ENCODE measurements around the gene TMC2. TPM values are rescaled to one million over a fixed set of nuclear protein-coding genes. Genes with fewer than 3 reads are reported as not detected.

TMC2 gene
- total and polyA plus RNA-seq, 7 experiments from 2014 or later: 0.15 TPM; not detected in 6

DNA sequence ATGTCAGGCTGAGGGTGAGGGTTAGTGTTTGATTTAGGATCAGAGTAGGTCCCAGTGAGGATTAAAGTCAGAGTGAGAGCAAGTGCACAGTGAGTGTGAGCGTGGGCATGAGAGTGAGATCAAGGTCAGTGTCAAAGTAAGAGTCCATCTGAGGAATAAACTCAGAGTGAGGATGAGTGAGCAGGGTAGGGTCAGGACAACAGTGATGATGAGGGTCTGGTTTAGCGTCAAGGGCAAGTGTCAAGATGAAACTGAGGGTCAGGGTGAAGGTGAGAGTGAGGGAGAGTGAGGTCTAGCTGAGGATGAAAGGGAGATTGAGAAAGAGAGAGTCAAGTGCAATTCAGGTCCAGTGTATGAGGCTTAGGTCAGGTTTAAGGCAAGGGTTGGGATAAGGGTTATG, 20.0 kb upstream of the TMC2 start:
- Histone ChIP-seq H3K4me3 (ENCODE audit: low read length) (no peak overlapping the region), H3K4me1 (ENCODE audit: control insufficient read depth in 2 of 2, insufficient read depth in 2 of 2, low read length in 2 of 2) (no peaks in the 10 kb centered on the region), H3K36me3 (ENCODE audit: control insufficient read depth in 2 of 3, insufficient read depth in 3 of 3, low read length in 3 of 3) (no peaks in the 10 kb centered on the region), H3K9me3 (ENCODE audit: control insufficient read depth in 2 of 3, low read length in 3 of 3) (no peaks in the 10 kb centered on the region), H3K27ac (ENCODE audit: low read depth, low read length) (no peak overlapping the region), H3K27me3 (ENCODE audit: control insufficient read depth in 2 of 2, insufficient read depth in 2 of 2, low read length in 2 of 2) (no peaks in the 10 kb centered on the region)
- no peaks in the 10 kb centered on the region for H3K36me3 Mint-ChIP-seq
- ChIA-PET POLR2A (no interaction called here), CTCF (no interaction called here)
- peaks cover 0 to 5% (median 0%) of the 10 kb centered on the region in 7 donors for H3K4me1 Mint-ChIP-seq
- H3K27me3 Mint-ChIP-seq: peaks cover 8 to 31% (median 12%) of the 10 kb centered on the region in 5 donors
- H3K9me3 Mint-ChIP-seq: no peaks in the 10 kb centered on the region
- intact Hi-C loops (cut with micrococcal nuclease): no loop called here
- H3K27ac Mint-ChIP-seq: no peak overlapping the region
- ATAC-seq: no peak
- no peak overlapping the region for H3K4me3 Mint-ChIP-seq
- no peak for DNase-seq

GRCh38 chr20:2518096-2518495, 18.3 kb upstream of the TMC2 start:
- Mint-ChIP-seq H3K27me3 (peaks cover 0 to 15% (median 4%) of the 10 kb centered on the region in 5 donors), H3K9me3 (no peaks in the 10 kb centered on the region), H3K27ac (no peak overlapping the region), H3K4me3 (no peak overlapping the region), H3K4me1 (peaks cover 0 to 8% (median 0%) of the 10 kb centered on the region in 7 donors), H3K36me3 (no peaks in the 10 kb centered on the region)
- no peak overlapping the region for H3K27ac ChIP-seq (ENCODE audit: low read depth, low read length)
- no peaks in the 10 kb centered on the region for H3K9me3 ChIP-seq (ENCODE audit: control insufficient read depth in 2 of 3, low read length in 3 of 3)
- H3K4me3 ChIP-seq (ENCODE audit: low read length): no peak overlapping the region
- no peaks in the 10 kb centered on the region for H3K4me1 ChIP-seq (ENCODE audit: control insufficient read depth in 2 of 2, insufficient read depth in 2 of 2, low read length in 2 of 2)
- no peaks in the 10 kb centered on the region for H3K36me3 ChIP-seq (ENCODE audit: control insufficient read depth in 2 of 3, insufficient read depth in 3 of 3, low read length in 3 of 3)
- no peaks in the 10 kb centered on the region for H3K27me3 ChIP-seq (ENCODE audit: control insufficient read depth in 2 of 2, insufficient read depth in 2 of 2, low read length in 2 of 2)
- DNase-seq (no peak), ATAC-seq (no peak)
- POLR2A ChIA-PET: no interaction called here
- intact Hi-C loops (cut with micrococcal nuclease): no loop called here
- CTCF ChIA-PET: interaction anchor here (0.7 kb wide), 1 partner anchor 91 kb away, joined by 3 read pairs; no protein-coding TSS in a partner anchor

GRCh38 chr20:2518558-2518957, 17.8 kb upstream of the TMC2 start:
- CTCF ChIA-PET: interaction anchor here (0.7 kb wide), 1 partner anchor 90 kb away, joined by 3 read pairs; no protein-coding TSS in a partner anchor
- Mint-ChIP-seq H3K27ac (no peak overlapping the region), H3K9me3 (no peaks in the 10 kb centered on the region), H3K36me3 (no peaks in the 10 kb centered on the region), H3K4me3 (no peak overlapping the region), H3K4me1 (peaks cover 0 to 8% (median 0%) of the 10 kb centered on the region in 7 donors), H3K27me3 (peaks cover 0 to 13% (median 3%) of the 10 kb centered on the region in 5 donors)
- POLR2A ChIA-PET: no interaction called here
- intact Hi-C loops (cut with micrococcal nuclease): no loop called here
- no peak for DNase-seq
- no peaks in the 10 kb centered on the region for H3K9me3 ChIP-seq (ENCODE audit: control insufficient read depth in 2 of 3, low read length in 3 of 3)
- H3K4me1 ChIP-seq (ENCODE audit: control insufficient read depth in 2 of 2, insufficient read depth in 2 of 2, low read length in 2 of 2): no peaks in the 10 kb centered on the region
- no peaks in the 10 kb centered on the region for H3K36me3 ChIP-seq (ENCODE audit: control insufficient read depth in 2 of 3, insufficient read depth in 3 of 3, low read length in 3 of 3)
- H3K4me3 ChIP-seq (ENCODE audit: low read length): no peak overlapping the region
- ATAC-seq: no peak
- no peaks in the 10 kb centered on the region for H3K27me3 ChIP-seq (ENCODE audit: control insufficient read depth in 2 of 2, insufficient read depth in 2 of 2, low read length in 2 of 2)
- no peak overlapping the region for H3K27ac ChIP-seq (ENCODE audit: low read depth, low read length)

- Mint-ChIP-seq H3K9me3 (no peaks in the 10 kb centered on the region), H3K4me3 (no peak overlapping the region), H3K27ac (no peak overlapping the region), H3K36me3 (no peaks in the 10 kb centered on the region), H3K27me3 (peaks cover 0 to 6% (median 0%) of the 10 kb centered on the region in 5 donors), H3K4me1 (peaks cover 0 to 12% (median 4%) of the 10 kb centered on the region in 7 donors)
- H3K27me3 ChIP-seq (ENCODE audit: control insufficient read depth in 2 of 2, insufficient read depth in 2 of 2, low read length in 2 of 2): no peaks in the 10 kb centered on the region
- H3K4me3 ChIP-seq (ENCODE audit: low read length): no peak overlapping the region
- H3K4me1 ChIP-seq (ENCODE audit: control insufficient read depth in 2 of 2, insufficient read depth in 2 of 2, low read length in 2 of 2): peaks cover 0 to 4% of the 10 kb centered on the region in 2 donors
- intact Hi-C loops (cut with micrococcal nuclease): no loop called here
- DNase-seq (no peak), ATAC-seq (no peak)
- ChIA-PET CTCF (interaction anchor here (0.6 to 5.5 kb wide), 2 partner anchors 8 to 154 kb away, joined by 7 to 51 read pairs; partner anchors contain the start of gene ZNF343), POLR2A (interaction anchor here (1.6 kb wide), 1 partner anchor 10 kb away, joined by 4 read pairs; the partner anchor contains the start of gene ZNF343)
- H3K36me3 ChIP-seq (ENCODE audit: control insufficient read depth in 2 of 3, insufficient read depth in 3 of 3, low read length in 3 of 3): no peaks in the 10 kb centered on the region
- no peak overlapping the region for H3K27ac ChIP-seq (ENCODE audit: low read depth, low read length)
- no peaks in the 10 kb centered on the region for H3K9me3 ChIP-seq (ENCODE audit: control insufficient read depth in 2 of 3, low read length in 3 of 3)
Observed at GRCh38 chr20:2519115-2519809, 17.1 kb upstream of the TMC2 start.

GRCh38 chr20:2520617-2521016, 15.8 kb upstream of the TMC2 start:
- Mint-ChIP-seq H3K9me3 (no peaks in the 10 kb centered on the region), H3K27ac (no peak overlapping the region), H3K4me1 (peaks cover 5 to 21% (median 10%) of the 10 kb centered on the region in 7 donors), H3K36me3 (no peaks in the 10 kb centered on the region), H3K27me3 (peaks cover 0 to 4% (median 0%) of the 10 kb centered on the region in 5 donors), H3K4me3 (no peak overlapping the region)
- no peaks in the 10 kb centered on the region for H3K27me3 ChIP-seq (ENCODE audit: control insufficient read depth in 2 of 2, insufficient read depth in 2 of 2, low read length in 2 of 2)
- ChIA-PET POLR2A (interaction anchor here (0.6 to 2.6 kb wide), 3 partner anchors 11 to 516 kb away, joined by 3 to 15 read pairs (median 4); partner anchors contain the start of genes SNRPB and ZNF343), CTCF (interaction anchor here (5.5 kb wide), 1 partner anchor 10 kb away, joined by 51 read pairs; the partner anchor contains the start of gene ZNF343)
- no peak for DNase-seq
- ATAC-seq: no peak
- H3K4me1 ChIP-seq (ENCODE audit: control insufficient read depth in 2 of 2, insufficient read depth in 2 of 2, low read length in 2 of 2): peaks cover 0 to 5% of the 10 kb centered on the region in 2 donors
- intact Hi-C loops (cut with micrococcal nuclease): loop anchor here in 1 of 2 donors (5.0 to 10.0 kb wide), 2 partner anchors 222 to 354 kb away; partner anchors contain the start of gene PTPRA
- H3K27ac ChIP-seq (ENCODE audit: low read depth, low read length): no peak overlapping the region
- no peaks in the 10 kb centered on the region for H3K9me3 ChIP-seq (ENCODE audit: control insufficient read depth in 2 of 3, low read length in 3 of 3)
- no peak overlapping the region for H3K4me3 ChIP-seq (ENCODE audit: low read length)
- peaks cover 0 to 5% (median 0%) of the 10 kb centered on the region in 3 experiments for H3K36me3 ChIP-seq (ENCODE audit: control insufficient read depth in 2 of 3, insufficient read depth in 3 of 3, low read length in 3 of 3)

DNA sequence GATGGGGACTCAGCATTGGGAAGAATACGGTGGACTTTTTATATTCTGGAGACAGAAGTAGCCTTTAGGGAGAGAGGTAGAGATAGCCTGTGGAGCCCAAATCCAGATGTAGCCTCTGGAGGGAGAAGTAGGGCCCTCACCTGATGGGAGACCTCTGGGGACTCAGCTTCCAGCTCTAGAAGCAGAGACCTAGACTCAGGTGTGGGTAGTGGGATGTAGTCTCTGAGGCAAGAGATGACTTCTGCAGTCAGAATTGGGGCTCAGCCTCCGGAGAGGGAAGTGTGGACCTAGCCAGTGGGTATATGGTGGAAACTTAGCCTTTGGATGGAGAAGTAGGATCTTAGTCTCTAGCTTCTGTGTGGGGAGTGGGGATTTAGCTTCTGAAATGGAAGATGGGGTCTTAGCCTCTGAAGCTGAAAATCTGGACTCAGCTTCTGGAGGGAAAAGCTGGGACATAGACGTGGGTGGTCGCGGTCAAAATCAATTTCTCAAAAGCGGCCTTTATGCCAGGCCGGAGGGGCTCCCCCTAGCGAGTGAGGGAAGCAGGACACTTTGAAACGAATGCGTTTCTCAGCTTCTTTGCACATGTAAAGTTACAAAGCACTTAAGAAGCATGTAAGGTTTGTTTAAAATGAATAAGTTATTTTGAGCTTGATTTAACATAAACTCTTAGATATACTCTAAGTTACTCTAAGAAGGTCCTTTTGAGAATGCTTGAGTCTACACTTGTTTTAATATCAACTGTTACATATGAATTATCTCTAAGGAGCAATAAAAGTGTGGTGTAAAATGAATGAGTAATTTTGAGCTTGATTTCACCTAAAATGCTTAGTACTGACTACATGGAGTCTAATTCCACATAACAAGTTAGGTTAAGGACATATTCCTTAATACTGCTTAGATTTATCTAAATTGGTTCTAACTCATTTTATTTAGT, 14.7 kb upstream of the TMC2 start:
- peak overlapping the region in 1 of 9 donors; percentile 29 for H3K27ac Mint-ChIP-seq

More for the DNA sequence above, 14.7 kb upstream of the TMC2 start:
- Histone ChIP-seq H3K4me1 (ENCODE audit: control insufficient read depth in 2 of 2, insufficient read depth in 2 of 2, low read length in 2 of 2) (peaks cover 0 to 5% of the 10 kb centered on the region in 2 donors), H3K36me3 (ENCODE audit: control insufficient read depth in 2 of 3, insufficient read depth in 3 of 3, low read length in 3 of 3) (peaks cover 0 to 5% (median 0%) of the 10 kb centered on the region in 3 experiments), H3K27me3 (ENCODE audit: control insufficient read depth in 2 of 2, insufficient read depth in 2 of 2, low read length in 2 of 2) (no peaks in the 10 kb centered on the region), H3K4me3 (ENCODE audit: low read length) (no peak overlapping the region), H3K9me3 (ENCODE audit: control insufficient read depth in 2 of 3, low read length in 3 of 3) (no peaks in the 10 kb centered on the region), H3K27ac (ENCODE audit: low read depth, low read length) (no peak overlapping the region)
- Mint-ChIP-seq H3K27me3 (peaks cover 0 to 4% (median 0%) of the 10 kb centered on the region in 5 donors), H3K9me3 (no peaks in the 10 kb centered on the region), H3K4me1 (peaks cover 6 to 24% (median 10%) of the 10 kb centered on the region in 7 donors), H3K4me3 (no peak overlapping the region), H3K36me3 (no peaks in the 10 kb centered on the region)
- ChIA-PET CTCF (interaction anchor here (0.6 to 5.5 kb wide), 8 partner anchors 9 to 1685 kb away, joined by 3 to 51 read pairs (median 4); partner anchors contain the start of genes SNRPB and ZNF343), POLR2A (interaction anchor here (0.6 to 4.5 kb wide), 6 partner anchors 13 to 861 kb away, joined by 3 to 35 read pairs (median 6); partner anchors contain the start of genes SNRPB and ZNF343)
- peak in 8 of 9 donors; percentile 5 to 63 (median 36) for DNase-seq
- intact Hi-C loops (cut with micrococcal nuclease): loop anchor here in 1 of 2 donors (5.0 to 10.0 kb wide), 2 partner anchors 221 to 353 kb away; partner anchors contain the start of gene PTPRA
- ATAC-seq: peak; percentile 38

All from naive thymus-derived CD4-positive, alpha-beta T cell (primary cell).